HG03196 (cell line): ENCODE measurements around the gene ATP5F1B.

Source experiments
- ATAC-seq: cut with Tn5 transposase; IDR thresholded peaks from one replicate; pipeline ENCODE4 v1.9.1; 2021; ENCODE audit not compliant: unreplicated experiment

The ATP5F1B gene

DNA sequence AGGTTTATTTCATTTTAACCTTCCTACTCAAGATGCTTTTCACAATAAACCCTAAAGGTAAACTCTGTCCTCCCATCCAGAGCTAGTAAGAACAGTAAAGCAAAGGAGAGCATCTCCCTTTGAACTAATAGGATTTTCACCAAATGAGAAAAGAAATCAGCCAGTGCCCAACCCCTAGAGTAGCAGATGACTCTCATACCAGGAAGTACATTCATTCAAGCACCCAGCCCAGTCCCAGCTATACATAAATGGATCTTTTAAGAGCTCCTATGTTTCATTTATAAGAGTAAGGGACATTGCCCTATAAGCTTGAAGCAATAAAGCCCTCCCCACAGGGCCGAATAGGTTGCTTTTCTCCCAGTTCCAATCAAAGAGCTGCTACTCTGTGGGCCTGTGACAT is 23.2 kb downstream of the ATP5F1B start:
- ATAC-seq = no peak

DNA sequence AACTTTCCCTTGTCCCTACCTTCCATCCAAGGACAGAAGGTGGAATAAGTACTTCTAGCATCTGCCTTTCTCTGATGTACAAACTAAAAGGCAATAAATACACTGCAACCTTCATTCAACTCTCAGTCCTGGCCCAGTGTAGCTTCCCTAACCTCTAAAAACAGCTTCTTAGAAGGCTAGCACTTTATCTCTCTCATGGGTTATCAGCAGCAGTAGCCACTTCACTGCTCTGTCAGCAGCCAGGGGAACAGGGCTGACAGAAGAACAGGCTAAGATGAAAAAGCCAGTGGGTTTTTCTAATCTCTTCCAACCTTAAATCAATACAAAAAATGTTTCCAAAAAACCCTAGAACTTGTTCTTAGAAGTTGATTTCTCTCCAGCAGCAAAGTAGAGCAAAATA is 28.9 kb downstream of the ATP5F1B start:
- no peak for ATAC-seq

DNA sequence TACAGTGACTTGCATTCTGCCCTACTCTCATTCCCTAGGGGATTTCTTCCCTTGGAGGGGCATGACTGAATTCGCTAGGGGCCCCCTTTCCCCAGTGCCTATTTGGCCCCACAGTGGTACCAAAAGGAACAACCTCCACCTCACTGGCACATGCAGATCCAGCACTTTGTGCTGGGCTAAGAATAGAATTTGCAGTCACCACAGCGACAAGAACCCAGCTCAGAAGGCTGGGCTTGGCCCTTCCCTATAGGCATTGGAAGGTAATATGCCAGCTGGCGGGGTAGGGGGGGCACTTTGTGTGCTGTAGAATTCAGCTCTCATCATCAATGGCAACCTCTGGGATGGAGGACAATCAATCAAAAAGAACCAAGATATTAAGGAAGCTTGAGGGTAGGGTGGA is 29.5 kb downstream of the ATP5F1B start:
- ATAC-seq = no peak

DNA sequence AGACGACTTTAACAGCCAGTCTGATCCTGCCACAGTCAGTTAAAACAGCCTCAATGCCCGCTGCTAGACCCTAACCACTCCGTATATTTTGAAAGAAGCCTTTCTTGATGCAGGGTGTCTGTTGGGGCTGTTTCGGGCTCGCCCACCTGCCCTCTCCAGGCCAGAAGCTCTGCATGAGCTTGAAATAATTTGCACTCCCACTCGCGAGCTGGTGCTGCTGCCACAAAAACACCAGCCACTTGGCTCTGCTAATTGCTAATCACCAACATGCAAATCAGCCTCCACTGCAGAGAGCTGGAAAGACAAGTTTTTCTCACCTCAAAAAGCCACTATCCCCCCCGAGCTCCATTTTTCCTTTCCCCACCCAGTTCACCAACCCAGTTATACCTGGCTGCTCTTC is 31.2 kb downstream of the ATP5F1B start:
- ATAC-seq = no peak

DNA sequence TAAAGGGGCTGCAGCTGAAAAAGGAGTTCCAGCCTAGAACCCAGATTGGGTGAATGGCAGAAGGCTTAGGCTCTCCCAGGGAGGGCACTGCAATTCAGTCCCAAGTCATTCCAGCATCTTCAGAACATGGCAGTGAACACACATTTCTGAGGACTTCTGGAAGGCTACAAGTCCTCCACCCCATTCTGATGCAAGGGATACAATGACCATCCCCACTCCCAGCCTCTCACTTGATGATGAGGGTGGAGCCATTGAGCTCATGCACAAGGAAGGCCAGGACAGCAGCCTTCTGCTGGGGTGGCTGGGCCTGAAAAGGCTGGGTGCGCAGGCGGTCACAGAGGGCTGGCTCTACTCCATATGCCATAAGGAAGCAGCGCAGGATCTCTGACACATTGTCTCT is 41.4 kb downstream of the ATP5F1B start:
- ATAC-seq = no peak

DNA sequence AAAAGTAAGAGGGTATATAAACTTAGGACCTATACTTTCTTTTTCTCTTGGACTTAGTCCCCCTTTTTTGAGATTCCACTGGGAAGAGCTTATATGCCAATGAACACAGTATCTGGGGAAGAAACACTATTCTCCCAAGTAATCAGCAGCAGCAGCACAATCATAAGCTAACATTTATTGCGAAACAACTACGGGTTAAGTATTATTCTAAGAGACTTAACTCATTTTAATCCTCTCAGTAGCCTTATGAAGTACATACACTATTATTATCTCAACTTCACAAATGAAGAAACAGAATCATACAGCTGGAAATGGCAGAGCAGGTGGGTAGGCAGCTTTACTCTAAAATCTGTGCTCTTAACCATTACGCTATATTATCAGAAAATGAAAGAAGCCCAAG is 43.5 kb downstream of the ATP5F1B start:
- ATAC-seq = no peak

DNA sequence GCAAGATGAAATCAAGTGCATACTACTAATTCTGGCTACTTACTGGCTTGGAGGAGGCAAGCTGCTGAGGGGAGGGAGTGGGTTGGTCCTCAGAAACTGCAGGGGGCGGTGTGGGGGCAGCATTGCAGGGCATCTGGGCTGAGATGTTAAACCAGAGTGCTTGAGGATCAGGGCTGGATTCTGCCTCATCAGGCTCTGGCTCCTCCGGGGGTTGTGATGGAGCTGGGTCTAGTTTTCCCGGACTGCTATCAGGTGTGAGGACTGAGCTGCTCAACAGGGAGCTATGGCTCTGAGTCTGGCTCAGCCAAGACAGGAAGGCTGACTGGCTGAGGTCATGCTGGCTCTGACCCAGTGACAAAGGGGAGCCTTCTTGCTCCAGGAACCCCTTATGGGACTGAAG is 44.3 kb downstream of the ATP5F1B start:
- ATAC-seq = no peak

DNA sequence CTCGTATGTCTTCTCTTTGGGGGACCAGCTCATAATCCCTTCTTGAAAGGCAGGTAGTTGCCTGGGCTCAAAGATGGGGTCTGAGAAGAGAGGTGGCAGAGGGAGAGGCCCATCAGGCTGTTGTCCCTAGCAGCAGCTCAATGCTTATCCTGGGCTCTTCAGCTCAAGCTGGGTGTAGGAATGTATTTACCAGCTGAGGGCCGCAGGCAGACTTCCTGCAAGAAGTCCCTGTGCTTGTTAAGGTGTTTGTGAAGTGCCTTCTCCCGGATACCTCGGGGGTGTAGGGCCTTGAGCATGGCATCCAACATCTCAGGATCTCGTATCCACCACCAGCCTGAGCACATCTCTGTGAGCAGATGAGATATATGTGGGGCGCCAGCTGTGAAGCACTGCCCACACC is 45.0 kb downstream of the ATP5F1B start:
- ATAC-seq = no peak

DNA sequence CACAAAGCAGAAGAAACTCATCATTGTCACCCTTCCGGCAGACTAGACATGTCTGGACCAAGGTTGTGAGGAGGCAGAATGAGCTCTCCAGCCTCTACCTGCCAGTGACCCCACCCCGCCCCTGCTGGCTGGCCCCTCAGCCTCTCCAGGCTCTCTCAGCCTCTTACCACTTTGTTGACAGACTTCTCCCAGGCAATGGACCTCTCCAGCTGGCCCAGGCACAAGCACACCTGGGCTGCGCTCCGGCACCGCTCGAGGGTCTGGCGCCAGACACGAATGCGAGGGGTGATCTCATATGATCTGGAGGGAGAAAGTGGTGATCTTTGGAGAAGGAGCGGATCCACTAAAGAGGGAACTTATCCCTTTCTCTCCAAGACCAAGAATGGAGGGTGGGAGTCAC is 46.0 kb downstream of the ATP5F1B start:
- ATAC-seq = no peak

DNA sequence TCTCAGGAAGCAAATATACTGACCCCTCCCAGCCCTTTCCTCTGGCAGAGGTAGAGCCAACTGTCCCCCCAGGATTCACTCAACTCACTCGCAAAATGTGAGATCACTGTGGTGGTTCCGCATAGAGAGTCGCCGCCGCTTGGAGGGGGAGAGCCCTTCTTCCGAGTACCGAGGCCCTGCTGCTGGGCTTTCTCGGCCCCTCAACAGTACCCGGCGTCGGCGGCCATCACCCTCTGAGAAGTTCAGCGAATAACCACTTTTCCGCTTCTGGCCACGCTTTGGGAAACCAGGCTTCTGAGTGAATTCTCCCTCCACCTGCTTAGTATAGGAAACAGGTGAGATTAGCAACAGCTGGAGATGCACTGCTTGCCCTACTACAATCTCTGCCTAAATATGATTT is 46.7 kb downstream of the ATP5F1B start:
- no peak for ATAC-seq

DNA sequence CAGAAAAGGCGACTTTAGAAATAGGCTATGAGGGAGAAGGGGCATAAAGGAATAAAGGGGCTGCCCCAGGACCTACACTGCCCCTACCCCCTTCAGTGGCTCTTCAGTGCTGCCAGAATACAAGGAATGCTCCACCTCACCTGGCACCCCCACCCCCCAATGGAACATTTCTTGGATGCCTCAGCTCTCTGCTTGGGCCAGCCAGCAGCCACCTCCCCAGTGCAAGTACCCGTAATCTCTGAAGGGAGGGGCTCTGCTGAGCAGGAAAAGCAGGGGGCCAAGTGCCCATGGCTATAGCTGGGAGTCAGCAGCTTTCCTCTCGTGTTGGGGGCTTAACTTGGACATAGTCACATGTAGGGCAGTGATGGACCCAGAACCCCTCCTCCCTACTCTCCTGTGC is 49.0 kb downstream of the ATP5F1B start:
- ATAC-seq = no peak

DNA sequence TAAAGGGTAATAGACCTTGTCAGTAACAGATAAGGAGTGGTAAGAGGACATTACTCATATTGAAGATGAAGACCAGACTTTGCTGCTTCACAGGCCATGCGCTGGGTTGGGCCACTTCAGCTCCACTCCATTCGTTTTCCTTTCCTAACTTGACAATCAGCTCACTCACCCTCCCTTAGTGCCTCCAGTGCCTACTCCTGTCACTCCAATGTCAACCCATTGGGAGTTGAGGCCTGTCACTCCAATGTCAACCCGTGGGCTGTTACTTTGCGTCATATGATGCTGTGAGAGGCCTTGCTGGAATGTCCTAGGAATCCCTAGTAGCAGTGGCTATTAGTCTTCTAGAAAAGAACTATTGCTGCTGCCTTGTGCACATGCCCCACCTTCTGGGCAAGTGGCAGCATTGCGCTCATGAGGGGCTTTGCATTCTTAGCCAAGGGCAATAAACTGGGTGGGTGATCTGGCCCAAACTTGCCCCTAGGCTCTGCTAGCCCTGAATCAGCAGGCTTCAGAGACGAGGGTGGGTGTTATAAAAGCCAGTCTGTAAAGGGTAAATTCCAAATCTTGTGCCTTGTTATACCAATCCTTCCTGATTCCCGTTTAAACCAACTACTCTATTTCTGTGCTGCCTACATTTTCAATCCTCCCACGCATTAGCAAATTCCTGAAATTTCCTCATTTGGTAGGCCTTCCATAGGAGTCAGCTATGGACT is 51.7 kb downstream of the ATP5F1B start:
- ATAC-seq = no peak

DNA sequence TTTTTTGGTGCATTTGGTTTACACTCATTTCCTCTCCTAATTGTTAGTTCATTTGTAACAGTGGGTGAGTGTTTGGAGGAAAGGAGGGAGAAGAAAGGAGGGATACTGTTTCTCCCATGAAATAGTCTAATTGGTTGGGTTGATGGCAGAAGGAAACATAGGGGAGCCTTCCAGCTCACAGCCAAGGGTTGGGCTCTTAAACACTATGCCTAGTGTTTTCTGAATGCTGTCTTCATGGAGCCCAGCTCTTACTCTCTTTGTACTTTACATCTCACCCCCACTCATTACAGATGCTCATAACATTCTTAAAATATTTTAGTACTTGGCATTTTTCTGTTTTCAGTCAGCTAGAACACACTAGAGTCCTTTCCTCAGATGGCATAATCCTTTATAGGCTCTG is 53.8 kb downstream of the ATP5F1B start:
- no peak for ATAC-seq

DNA sequence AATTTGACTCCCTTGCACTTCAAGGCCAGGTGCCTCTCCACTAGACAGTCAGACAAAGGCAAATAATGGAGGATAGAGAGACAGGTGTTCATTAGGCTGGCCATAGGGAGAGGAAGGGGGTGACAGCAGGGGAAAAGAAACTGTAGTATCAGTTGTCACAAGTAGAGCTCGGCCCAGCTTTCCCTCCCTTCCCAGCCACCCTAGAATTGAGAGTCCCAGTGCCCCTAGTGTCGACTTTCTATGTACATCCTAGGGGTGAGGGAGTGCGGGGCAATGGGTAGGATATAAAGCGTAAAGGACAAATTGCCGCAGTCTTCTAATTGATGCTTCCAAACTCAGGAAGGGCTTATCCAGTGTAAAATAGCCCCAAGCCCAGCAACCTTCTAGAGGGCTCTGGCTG is 54.7 kb downstream of the ATP5F1B start:
- ATAC-seq = no peak

DNA sequence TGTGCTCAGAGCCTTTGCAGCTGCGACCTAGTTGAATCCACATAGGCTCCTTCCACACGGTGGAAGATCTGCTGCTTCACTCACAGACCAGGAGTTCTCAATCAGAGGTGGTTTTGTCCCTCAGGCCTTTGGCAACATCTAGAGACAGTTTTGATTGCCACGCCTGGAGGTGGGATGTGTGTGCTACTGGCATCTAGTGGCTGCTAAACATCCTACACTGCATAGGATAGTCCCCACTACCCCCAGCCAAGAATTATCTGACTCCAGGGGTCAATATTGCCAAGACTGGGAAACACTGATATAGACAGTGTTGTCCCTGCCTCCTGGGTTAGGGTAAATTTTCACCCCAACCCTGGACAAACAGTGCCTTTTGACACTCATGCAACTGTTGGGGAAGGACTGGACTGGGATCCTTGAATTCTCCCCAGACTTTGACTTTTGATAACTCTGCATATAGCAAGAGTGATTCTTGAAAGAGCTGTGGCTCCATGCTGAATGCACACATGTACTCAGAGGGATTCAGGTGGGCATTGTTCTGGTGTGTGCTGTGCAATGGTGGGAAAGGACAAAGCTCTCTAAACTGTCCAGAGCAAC is 55.5 kb downstream of the ATP5F1B start:
- no peak for ATAC-seq

DNA sequence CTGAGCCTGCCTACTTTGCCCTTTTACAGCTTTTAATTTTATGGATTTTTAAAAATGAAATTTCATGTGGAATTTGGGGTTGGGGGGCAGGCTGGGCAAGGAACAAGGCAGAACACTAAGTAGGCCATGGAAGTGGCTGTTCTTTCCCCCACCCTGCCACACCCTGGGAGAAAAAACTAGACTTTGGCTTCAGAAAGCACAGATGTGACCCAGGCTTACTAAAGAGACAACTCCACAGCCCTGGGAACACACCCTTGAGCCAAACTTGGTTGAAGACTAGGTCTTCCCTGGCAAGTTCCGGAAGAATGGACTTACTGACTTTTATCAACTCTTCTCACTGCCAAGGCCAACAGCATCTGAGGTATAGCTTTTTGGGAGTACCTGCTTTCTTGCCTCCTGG is 56.0 kb downstream of the ATP5F1B start:
- ATAC-seq = no peak
